IPS-20b (cell line): Measurements from ENCODE around the gene SAPCD2.
A peak's percentile ranks its signal among the peaks of the same experiment; 100 is the strongest.

Source experiments
- H3K27ac ChIP-seq: one replicate; pipeline ENCODE4 v1.5.1; 2013; ENCODE audit warnings: low read length
- H3K27me3 ChIP-seq: 2 replicates; pipeline ENCODE4 v1.6.1; 2013; ENCODE audit warnings: mild to moderate bottlenecking, low read length, inconsistent platforms; ENCODE audit not compliant: insufficient read depth
- H3K36me3 ChIP-seq: 2 replicates; pipeline ENCODE4 v1.6.1; 2013; ENCODE audit warnings: low read depth, mild to moderate bottlenecking, inconsistent platforms, low read length, moderate library complexity; ENCODE audit not compliant: insufficient read depth
- H3K4me1 ChIP-seq: 2 replicates; pipeline ENCODE4 v1.6.1; 2013; ENCODE audit warnings: mild to moderate bottlenecking, control low read depth, inconsistent platforms, low read length, moderate library complexity; ENCODE audit not compliant: insufficient read depth
- H3K4me3 ChIP-seq: 2 replicates; pipeline ENCODE4 v1.5.1; 2013; ENCODE audit warnings: mild to moderate bottlenecking, low read length, inconsistent platforms
- H3K9ac ChIP-seq: 2 replicates; pipeline ENCODE4 v1.6.1; 2013; ENCODE audit warnings: low read depth, mild to moderate bottlenecking, inconsistent platforms, low read length, moderate library complexity
- H3K9me3 ChIP-seq: 2 replicates; pipeline ENCODE4 v1.6.1; 2013; ENCODE audit warnings: mild to moderate bottlenecking, low read depth, low read length, inconsistent platforms; ENCODE audit not compliant: insufficient read depth

The SAPCD2 gene

DNA sequence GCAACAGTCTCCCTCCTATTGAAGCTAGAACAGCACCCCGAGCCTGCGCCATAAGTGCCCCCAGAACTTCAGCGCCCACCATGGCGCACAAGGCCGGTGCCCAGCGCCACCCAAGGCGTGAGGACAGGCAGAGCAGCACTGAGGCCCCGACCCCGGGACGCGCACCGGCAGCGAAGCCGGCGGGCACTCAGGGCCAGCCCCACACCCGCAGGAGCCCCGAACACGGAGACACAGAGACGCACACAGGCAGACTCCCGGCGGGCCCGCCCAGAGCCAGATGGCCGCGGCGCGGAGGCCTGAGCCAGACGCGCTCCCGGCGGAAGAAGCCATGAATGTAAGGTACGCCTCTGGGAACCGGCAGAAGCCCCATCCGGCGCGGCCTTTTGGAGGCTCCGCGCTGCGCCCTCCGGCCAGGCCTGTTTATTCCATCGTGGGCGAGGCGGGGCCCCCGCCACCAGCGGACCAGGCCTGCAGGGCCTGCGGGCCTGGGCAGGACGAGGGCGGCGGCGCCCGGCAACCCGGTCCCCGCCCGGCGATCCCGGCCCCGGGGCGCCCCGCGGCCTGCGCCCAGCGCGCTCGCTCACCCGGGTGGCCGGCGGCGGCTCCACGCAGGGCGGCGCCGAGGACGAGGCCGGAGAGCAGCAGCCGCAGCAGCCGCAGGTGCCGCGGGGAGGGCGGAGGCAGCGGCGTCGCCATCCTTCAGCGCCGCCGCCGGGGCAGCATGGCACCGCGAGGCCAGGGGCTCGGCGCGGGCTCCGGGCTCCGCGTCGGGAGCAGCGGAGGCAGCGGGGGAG lies 24.9 kb downstream of the SAPCD2 start:
- Histone ChIP-seq H3K27me3 (peaks cover 57% of the 10 kb centered on the region), H3K9me3 (no peaks in the 10 kb centered on the region), H3K27ac (no peak overlapping the region), H3K4me1 (no peaks in the 10 kb centered on the region), H3K36me3 (no peaks in the 10 kb centered on the region), H3K4me3 (peak overlapping the region; percentile 68), H3K9ac (no peak overlapping the region)

DNA sequence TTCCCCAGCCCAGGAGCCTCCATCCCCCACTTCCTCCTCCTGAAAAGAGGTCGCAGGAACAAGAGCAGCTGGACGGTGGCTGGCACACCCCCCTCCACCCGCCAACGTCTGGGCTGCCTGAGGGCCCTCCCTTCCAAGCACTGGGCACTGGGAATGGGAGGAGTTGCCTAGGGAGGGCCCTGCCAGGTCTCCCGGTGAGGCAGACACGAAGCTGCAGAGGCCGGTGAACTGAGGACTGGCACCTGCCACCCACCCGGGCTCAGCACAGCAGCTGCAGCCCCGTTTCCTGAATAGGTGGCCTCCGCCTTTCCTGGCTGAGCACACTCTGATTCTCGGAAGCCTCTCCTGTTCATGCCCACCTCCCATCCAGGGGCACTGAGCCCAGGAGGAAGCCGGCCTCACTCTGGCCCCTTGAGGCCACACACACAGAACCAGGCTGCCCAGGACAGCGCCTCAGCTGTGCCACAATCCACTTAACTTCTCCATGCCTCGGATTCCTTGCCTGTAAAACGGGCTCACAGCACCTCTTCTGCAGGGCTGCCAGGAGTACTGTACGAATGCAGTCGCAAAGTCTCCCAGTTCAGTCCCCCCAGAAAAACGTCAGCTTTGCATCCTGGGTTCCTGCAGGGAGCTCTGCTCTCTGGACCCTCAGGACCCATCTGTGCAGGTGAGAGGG lies 25.7 kb downstream of the SAPCD2 start:
- Histone ChIP-seq H3K27me3 (peaks cover 49% of the 10 kb centered on the region), H3K4me1 (no peaks in the 10 kb centered on the region), H3K27ac (no peak overlapping the region), H3K36me3 (no peaks in the 10 kb centered on the region), H3K9ac (no peak overlapping the region), H3K4me3 (peak overlapping the region; percentile 60; the same call in 1 of the 2 replicates), H3K9me3 (no peaks in the 10 kb centered on the region)

DNA sequence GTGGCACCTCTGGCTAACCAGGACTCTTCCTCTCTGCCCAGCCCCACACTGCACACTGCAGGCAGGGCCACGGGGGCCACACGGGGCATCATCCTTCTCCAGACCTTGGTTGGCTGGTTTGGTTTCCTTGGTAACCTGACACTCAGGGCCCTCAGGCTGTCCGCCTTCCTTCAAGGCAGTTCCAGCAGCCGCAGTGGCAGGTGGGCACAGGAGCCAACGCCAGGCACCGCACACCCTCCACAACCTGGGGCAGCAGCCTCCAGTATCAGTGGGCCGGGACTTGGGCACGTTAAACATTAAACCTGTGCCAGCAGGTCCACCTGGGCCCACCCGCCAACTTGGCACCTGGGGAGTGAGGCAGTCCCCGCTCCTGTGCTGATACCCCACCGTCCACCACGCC lies 26.3 kb downstream of the SAPCD2 start:
- H3K36me3 ChIP-seq, result no peaks in the 10 kb centered on the region
- H3K4me3 ChIP-seq, result no peak overlapping the region
- H3K4me1 ChIP-seq, result no peaks in the 10 kb centered on the region
- no peaks in the 10 kb centered on the region for H3K9me3 ChIP-seq
- peaks cover 43% of the 10 kb centered on the region for H3K27me3 ChIP-seq
- no peak overlapping the region for H3K27ac ChIP-seq
- no peak overlapping the region for H3K9ac ChIP-seq

DNA sequence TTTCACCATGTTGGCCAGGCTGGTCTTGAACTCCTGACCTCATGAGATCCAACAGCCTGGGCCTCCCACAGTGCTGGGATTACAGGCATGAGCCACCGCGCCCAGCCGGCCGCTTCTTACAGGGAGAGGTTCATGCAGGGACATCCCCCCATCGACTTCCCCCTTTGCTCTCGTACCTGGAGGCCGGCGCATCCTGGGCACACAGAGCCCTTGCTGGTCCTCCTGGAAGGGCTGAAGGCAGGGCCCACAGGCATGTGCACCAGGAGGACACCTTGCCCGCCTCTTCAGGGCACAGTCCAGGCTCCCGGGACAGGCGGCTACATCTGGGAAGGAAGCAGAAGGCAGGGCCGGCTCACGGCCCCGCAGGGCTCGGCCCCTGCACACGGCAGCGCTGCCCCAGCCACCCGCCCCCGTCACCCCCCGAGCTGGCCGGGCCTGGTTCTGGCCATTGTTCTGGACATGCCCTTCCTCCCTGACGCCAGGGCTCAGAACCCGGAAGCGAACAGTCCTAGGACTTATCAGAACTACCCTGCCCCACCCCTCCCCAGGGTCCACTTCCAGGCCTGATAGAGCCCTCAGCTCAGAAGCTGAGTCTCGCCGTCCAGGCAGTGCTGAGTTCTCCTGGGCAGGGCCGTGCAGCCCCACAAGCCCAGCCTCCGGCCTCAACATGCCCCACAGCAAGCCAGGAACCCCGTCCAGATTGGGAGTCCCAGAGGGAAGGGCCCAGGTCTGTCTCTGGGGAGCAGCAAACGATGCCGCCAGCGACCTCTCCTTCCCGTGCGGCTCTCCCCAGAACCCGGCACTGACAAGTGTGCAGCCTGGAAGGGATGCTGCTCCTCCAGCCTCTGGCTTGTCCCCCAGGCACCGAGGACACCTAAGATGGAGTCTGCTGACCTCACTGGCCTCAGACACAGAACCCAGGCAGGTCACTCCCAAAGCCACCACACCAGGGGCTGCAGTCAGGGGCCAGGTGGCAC lies 27.3 kb downstream of the SAPCD2 start:
- Histone ChIP-seq H3K27ac (no peak overlapping the region), H3K9ac (no peak overlapping the region), H3K4me1 (no peaks in the 10 kb centered on the region), H3K27me3 (peaks cover 37% of the 10 kb centered on the region), H3K9me3 (no peaks in the 10 kb centered on the region), H3K4me3 (no peak overlapping the region), H3K36me3 (no peaks in the 10 kb centered on the region)

DNA sequence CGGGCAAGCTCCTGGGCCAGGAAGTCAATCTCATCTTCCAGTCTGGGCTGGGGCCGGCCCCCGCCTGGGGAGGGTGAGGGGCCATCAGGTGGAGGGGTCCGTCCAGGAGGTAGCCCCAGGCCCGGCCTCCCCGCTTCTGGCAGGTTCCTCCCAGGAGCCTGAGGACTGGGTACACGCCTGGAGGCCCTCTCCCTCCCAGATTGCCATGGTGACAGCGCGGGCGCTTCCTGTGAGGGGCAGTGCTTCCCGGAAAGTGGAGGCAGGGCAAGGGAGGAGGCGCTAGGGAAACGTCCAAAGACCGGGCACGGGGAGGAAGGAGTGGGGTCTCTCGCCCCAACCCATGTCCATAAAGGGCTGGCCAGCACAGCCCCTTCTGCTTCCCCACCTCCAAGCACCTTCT lies 29.2 kb downstream of the SAPCD2 start:
- Histone ChIP-seq H3K4me1 (no peaks in the 10 kb centered on the region), H3K27ac (no peak overlapping the region), H3K9ac (no peak overlapping the region), H3K9me3 (no peaks in the 10 kb centered on the region), H3K4me3 (no peak overlapping the region), H3K27me3 (peaks cover 22% of the 10 kb centered on the region), H3K36me3 (no peaks in the 10 kb centered on the region)

DNA sequence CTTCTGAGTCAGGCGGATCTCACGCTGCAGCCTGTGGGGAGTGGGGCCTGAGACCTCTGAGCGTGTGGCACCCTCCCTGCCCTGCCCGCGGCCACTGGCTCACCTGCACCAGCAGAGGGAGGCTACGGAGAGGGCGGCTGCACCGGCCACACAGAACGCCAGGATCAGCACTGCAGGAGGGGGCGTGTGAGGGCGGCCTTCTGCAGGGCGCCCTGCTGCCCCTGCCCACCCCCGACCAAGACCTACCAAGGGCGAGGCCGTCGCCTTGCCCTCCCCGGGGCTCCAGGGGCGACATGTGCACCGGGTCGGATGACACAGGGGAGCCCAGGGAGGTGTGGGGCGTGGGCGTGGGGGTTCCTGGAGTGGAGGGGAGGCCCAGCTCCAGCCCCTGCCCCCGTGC lies 29.8 kb downstream of the SAPCD2 start:
- no peak overlapping the region for H3K27ac ChIP-seq
- H3K4me3 ChIP-seq, result no peak overlapping the region
- no peaks in the 10 kb centered on the region for H3K4me1 ChIP-seq
- peaks cover 22% of the 10 kb centered on the region for H3K27me3 ChIP-seq
- no peak overlapping the region for H3K9ac ChIP-seq
- H3K36me3 ChIP-seq, result no peaks in the 10 kb centered on the region
- no peaks in the 10 kb centered on the region for H3K9me3 ChIP-seq

DNA sequence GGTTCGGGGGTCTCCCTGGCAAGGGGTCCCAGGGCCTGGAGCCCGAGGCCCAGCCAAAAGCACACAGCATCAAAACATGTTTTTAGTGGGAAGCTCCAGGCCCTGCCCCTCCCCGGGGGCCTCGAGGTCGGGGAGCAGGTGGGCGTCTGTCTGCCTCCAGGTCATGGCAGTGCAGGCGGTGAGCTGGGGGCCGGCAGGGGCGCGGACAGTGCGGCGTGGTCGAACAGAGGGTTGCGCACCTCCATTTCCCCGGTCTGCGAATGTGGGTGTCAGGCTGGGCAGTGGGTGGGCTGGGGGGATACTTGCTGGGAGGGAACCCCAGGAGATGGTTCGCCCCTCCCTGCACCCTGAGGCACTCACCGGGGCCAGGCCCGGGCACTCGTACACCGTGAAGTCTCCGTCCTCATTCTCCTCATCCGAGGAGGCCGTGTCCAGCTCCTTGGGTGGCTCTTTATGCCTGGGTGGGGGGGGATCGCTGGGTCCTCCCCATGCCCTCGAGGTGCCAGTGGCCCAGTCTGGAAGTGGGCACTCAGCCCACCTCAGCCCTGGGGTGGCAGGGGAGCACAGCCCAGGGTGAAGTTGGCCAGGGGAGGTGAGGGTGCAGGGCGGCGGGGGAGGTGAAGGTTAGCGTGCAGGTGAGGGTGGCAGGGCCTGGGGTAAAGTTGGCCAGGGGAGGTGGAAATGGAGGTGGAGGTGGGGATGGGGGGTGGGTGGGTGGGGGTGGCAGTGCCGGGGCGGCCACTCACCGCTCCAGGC lies 30.6 kb downstream of the SAPCD2 start:
- H3K9me3 ChIP-seq, result no peaks in the 10 kb centered on the region
- H3K4me3 ChIP-seq, result no peak overlapping the region
- no peak overlapping the region for H3K9ac ChIP-seq
- H3K4me1 ChIP-seq, result no peaks in the 10 kb centered on the region
- peaks cover 17% of the 10 kb centered on the region for H3K27me3 ChIP-seq
- no peak overlapping the region for H3K27ac ChIP-seq
- H3K36me3 ChIP-seq, result no peaks in the 10 kb centered on the region

DNA sequence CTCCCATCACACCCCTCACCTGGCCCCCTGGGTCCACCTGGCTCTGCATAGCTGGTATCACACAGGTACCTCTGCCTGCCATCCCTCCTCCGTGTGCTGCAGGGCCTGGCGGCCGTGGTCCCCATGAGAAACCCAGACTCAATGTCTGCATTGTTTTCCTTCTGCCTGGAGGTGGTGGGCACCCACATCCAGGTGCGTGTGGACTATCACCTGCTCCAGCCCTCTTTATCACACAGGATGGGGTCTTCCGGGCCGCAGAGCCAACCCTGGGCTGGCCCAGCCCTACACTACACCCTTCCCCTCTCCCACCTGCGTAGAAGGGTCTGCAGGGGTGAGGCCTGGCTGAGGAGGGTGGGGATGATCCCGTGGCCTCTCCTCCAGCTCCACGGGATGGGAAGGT lies 31.4 kb downstream of the SAPCD2 start:
- H3K9ac ChIP-seq, result no peak overlapping the region
- no peaks in the 10 kb centered on the region for H3K9me3 ChIP-seq
- H3K27ac ChIP-seq, result no peak overlapping the region
- H3K4me3 ChIP-seq, result no peak overlapping the region
- H3K4me1 ChIP-seq, result no peaks in the 10 kb centered on the region
- H3K27me3 ChIP-seq, result peaks cover 13% of the 10 kb centered on the region
- no peaks in the 10 kb centered on the region for H3K36me3 ChIP-seq

DNA sequence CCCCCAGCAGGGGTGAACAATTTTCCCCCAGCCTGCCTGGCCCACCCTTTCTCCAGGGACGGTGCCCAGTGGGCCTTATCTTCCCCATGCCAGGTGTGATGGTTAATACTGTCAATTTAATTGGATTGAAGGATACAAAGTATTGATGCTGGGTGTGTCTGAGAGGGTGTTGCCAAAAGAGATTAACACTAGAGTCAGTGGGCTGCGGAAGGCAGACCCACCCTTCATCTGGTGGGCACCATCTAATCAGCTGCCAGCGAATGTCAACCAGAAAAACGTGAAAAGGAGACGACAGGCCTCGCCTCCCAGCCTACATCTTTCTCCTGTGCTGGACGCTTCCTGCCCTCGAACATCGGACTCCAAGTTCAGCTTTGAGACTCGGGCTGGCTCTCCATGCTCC lies 32.9 kb downstream of the SAPCD2 start:
- H3K9me3 ChIP-seq, result no peaks in the 10 kb centered on the region
- H3K36me3 ChIP-seq, result no peaks in the 10 kb centered on the region
- no peak overlapping the region for H3K9ac ChIP-seq
- peaks cover 8% of the 10 kb centered on the region; the same call in 1 of the 2 replicates for H3K27me3 ChIP-seq
- H3K27ac ChIP-seq, result no peak overlapping the region
- H3K4me1 ChIP-seq, result no peaks in the 10 kb centered on the region
- no peak overlapping the region for H3K4me3 ChIP-seq

DNA sequence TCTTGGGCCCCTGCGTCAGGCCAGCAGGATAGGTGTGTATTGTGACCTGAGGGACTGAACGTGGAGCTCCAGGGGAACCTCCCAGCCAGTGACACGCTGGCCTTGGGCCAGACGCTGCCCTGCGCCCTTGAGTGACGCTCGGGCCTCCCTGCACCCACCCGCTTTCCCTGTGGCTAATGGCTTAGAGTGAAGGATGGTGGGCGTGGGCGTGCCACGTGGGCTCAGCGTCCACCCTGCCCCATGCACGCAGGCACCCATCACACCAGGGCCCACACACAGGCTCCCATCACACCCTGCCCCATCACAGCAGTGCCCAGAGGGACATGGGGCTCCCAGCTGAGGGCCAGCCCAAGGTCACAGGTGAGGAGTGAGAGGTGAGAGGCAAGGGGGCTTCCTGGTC lies 33.3 kb downstream of the SAPCD2 start:
- Histone ChIP-seq H3K36me3 (no peaks in the 10 kb centered on the region), H3K27ac (no peak overlapping the region), H3K4me1 (no peaks in the 10 kb centered on the region), H3K27me3 (peaks cover 8% of the 10 kb centered on the region; the same call in 1 of the 2 replicates), H3K9ac (no peak overlapping the region), H3K9me3 (no peaks in the 10 kb centered on the region), H3K4me3 (no peak overlapping the region)

DNA sequence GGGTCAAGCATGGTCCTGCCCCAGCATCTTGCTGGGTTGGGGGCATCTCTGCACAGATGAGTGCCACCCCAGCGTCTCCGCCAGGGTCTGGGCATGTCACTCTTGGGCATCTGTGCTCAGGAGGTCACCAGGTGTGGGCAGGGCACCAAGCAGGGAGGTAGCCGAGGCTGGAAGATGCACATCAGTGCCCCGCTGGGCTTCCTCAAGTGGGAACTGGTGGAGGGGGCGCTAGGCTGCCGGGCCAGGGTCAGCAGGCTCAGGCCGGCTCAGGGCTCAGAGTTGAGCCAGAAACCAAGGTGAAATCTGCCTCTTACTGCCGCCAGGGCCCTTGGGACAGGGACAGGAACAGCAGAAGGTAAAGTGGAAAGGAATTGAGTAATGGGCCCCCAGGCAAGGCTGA lies 34.4 kb downstream of the SAPCD2 start:
- Histone ChIP-seq H3K27me3 (peaks cover 8% of the 10 kb centered on the region; the same call in 1 of the 2 replicates), H3K27ac (no peak overlapping the region)

More for the DNA sequence above, 34.4 kb downstream of the SAPCD2 start:
- H3K9me3 ChIP-seq, result no peaks in the 10 kb centered on the region
- H3K36me3 ChIP-seq, result no peaks in the 10 kb centered on the region
- H3K4me3 ChIP-seq, result no peak overlapping the region
- H3K9ac ChIP-seq, result no peak overlapping the region
- no peaks in the 10 kb centered on the region for H3K4me1 ChIP-seq
